Subcutaneous abdominal adipose tissue (tissue), 5 donors: Measurements from ENCODE around the gene RHAG.
"Not testable (repeated sequence)": the region's sequence is repeated elsewhere in the genome, so short reads cannot be mapped to it uniquely, and the experiment has no call there.

Experiments used
- H3K27ac ChIP-seq: one replicate; pipeline ENCODE4 v1.7.0; 2013; ENCODE audit warnings: low read depth, mild to moderate bottlenecking, inconsistent platforms, low read length, moderate library complexity
- H3K27me3 ChIP-seq, 5 donors: one replicate each; pipeline ENCODE4 v1.7.0; 2013; ENCODE audit warnings: low read length in 5 of 5, inconsistent platforms in 1 of 5; ENCODE audit not compliant: control insufficient read depth in 5 of 5, insufficient read depth in 4 of 5
- H3K36me3 ChIP-seq, 5 donors: one replicate each; pipeline ENCODE4 v1.7.0; 2013; ENCODE audit warnings: low read length in 5 of 5; ENCODE audit not compliant: control insufficient read depth in 5 of 5, insufficient read depth in 5 of 5
- H3K4me1 ChIP-seq, 5 donors: one replicate each; pipeline ENCODE4 v1.7.0; 2013; ENCODE audit warnings: low read length in 5 of 5, mild to moderate bottlenecking in 3 of 5, moderate library complexity in 1 of 5; ENCODE audit not compliant: control insufficient read depth in 5 of 5, insufficient read depth in 5 of 5
- H3K4me3 ChIP-seq, 5 donors: one replicate each; pipeline ENCODE4 v1.7.0; 2013; ENCODE audit warnings: low read length in 5 of 5, low read depth in 1 of 5
- H3K9ac ChIP-seq, 5 donors: one replicate each; pipeline ENCODE4 v1.7.0; 2013; ENCODE audit warnings: low read length in 5 of 5, mild to moderate bottlenecking in 4 of 5, moderate library complexity in 3 of 5
- H3K9me3 ChIP-seq, 5 donors: one replicate each; pipeline ENCODE4 v1.7.0; 2013; ENCODE audit warnings: low read length in 5 of 5; ENCODE audit not compliant: control insufficient read depth in 5 of 5
- donor health status: healthy.
- donor health status: healthy.
- donor health status: healthy.
- donor health status: healthy.
- donor health status: healthy.

The RHAG gene

DNA sequence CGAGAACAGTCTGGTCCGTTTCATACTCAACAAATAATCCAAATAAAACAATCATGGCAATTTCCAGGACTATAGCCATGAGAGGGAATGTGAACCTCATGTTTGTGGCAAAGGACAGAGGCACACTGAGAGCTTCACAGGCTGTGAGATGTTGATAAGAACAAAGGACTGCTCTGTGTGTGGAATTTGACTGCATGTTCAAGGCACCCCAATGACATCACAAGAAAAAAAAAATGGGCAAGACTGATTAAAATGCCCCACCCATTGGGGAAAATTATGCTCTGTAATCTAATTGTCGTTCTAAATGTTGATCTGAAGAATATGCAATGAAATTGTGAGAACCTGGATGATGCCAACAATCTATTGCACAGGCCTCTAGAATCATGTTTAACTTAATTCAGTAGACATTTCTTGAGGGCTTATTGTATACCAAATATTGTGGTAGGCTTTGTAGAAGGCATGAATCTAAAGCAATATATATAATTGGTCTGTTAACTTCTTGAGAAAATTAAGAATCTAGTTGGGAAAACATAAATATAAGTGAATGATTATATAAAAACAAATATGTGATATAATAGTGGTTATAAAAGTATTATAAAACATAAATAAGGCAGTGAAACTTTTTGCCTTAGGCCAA is at the start of gene RHAG:
RHAG (minus strand) TSS at position 127 of the 637 bp plus-strand sequence; CDS start at position 100, 27 bp downstream.
- H3K4me3 ChIP-seq = no peak within 1 kb of the TSS
- H3K4me1 ChIP-seq = no peaks in the 10 kb centered on the region
- H3K27me3 ChIP-seq = no peaks in the 10 kb centered on the region
- no peak within 1 kb of the TSS for H3K27ac ChIP-seq
- no peak within 1 kb of the TSS for H3K9ac ChIP-seq
- no peaks in the 10 kb centered on the region for H3K36me3 ChIP-seq
- no peaks in the 10 kb centered on the region for H3K9me3 ChIP-seq

DNA sequence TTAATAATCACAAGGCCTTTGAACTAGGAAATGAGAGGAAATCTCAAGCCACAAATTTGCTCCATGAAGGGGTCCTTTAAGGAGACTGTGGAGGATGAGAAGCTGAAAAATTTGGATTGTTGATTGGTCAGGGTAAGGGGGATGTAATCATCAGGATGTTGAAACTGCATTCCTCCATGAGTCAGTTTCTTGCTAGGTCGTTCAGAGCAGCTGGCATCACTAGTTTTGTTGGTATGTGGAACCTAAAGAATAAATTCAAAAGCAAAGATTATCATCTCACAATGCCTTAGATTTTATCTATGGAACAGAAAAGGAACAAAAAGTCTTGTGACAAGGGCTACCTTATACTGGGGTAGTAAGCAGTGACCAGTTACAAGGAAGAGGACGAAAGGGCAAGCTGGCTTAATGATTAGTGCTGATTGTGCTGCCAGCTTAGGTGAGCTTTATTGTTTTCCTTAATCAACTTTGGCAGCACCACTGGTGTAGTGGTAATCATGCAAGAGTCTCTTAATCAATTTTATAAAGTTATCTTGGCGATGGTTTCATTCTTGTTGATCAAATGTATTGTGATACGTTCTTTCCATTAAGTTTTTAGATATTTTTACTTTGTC is 40.1 kb upstream of the RHAG start:
- H3K9ac ChIP-seq = no peak overlapping the region
- H3K4me3 ChIP-seq = no peak overlapping the region
- peaks cover 0 to 3% (median 0%) of the 10 kb centered on the region in 5 donors for H3K9me3 ChIP-seq
- no peaks in the 10 kb centered on the region for H3K36me3 ChIP-seq
- peaks cover 0 to 4% (median 0%) of the 10 kb centered on the region in 5 donors for H3K4me1 ChIP-seq
- H3K27me3 ChIP-seq = no peaks in the 10 kb centered on the region
- no peak overlapping the region for H3K27ac ChIP-seq

DNA sequence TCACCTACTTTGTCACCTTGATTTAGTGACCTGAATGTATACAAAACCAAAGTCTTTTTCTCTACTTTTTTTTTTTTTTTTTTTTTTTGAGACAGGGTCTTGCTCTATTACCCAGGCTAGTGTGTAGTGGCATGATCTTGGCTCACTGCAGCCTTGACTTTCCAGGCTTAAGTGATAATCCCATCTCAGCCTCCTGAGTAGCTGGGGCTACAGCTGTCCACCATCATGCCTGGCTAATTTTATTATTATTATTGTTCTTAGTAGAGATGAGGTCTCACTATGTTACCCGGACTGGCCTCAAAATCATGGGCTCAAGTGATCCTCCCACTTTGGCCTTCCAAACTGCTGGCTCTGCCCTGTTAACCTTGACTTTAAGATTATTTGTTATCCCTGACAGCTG is 39.2 kb upstream of the RHAG start:
- peaks cover 0 to 4% (median 0%) of the 10 kb centered on the region in 5 donors for H3K9me3 ChIP-seq
- H3K36me3 ChIP-seq = no peaks in the 10 kb centered on the region
- H3K4me3 ChIP-seq = no peak overlapping the region
- no peak overlapping the region for H3K9ac ChIP-seq
- no peak overlapping the region for H3K27ac ChIP-seq
- peaks cover 0 to 4% (median 0%) of the 10 kb centered on the region in 5 donors for H3K4me1 ChIP-seq
- H3K27me3 ChIP-seq = no peaks in the 10 kb centered on the region

DNA sequence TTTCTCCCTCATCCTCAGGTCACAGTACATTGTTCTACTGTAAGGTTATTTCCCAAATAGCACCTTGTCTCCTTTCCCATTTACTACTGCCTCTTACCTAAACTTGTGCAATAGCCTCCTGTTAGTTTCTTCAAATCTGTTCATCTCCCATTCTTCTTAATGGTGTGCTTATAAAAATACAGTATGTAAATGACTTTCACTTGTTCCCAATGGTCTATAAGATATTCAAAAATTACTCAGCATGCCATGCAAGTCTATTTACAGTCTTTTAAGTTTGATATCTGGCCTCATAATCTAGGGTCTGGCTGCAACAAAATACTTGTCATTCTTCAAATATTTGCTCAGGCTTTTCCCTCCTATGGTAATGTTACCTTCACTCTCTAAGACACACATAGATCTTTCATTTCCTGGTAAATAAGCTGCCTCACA is 31.5 kb upstream of the RHAG start:
- Histone ChIP-seq H3K9ac (no peak overlapping the region), H3K9me3 (peaks cover 0 to 4% (median 0%) of the 10 kb centered on the region in 5 donors), H3K4me3 (no peak overlapping the region), H3K27me3 (no peaks in the 10 kb centered on the region), H3K36me3 (no peaks in the 10 kb centered on the region), H3K27ac (no peak overlapping the region), H3K4me1 (no peaks in the 10 kb centered on the region)

DNA sequence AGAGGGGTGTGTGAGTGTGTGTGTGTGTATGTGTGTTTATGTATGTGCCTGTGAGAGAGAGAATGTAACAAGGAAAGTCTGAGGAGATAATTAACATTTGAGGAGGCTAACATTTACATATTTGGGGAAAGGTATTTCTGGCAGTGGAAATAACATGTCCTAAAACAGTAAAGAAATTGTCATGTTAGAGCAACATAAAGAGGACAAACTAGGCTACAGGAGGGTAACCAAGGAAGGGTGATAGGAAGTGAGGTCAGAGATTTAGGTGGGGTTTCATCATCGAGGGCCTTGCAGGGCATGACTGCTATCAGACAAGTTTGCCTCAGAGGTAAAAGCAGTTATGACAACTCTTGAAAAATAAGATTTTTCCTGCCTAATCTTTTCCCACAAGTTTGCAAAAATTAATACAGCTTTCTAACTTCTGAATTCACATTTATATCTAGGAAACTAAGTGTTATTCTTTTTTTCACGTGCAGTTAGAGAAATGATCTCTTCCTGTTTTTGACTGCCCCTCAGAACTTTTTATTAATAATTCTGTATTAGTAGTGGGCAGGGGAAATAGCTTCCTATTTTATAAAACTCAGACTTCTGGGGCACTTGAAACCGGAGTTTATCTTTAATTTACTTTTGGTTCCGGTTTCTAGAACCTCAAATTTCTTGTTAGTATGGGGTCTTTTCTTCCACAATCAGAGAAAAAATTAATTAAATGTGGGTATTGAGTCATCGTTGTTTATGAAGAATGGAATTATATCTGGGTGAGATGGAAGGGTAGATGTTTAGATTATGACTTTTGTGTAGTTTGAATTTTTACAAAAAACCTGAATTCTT is 30.5 kb upstream of the RHAG start:
- peaks cover 0 to 4% (median 0%) of the 10 kb centered on the region in 5 donors for H3K9me3 ChIP-seq
- H3K27me3 ChIP-seq = no peaks in the 10 kb centered on the region
- no peak overlapping the region for H3K27ac ChIP-seq
- H3K4me1 ChIP-seq = no peaks in the 10 kb centered on the region
- H3K4me3 ChIP-seq = no peak overlapping the region
- no peak overlapping the region for H3K9ac ChIP-seq
- no peaks in the 10 kb centered on the region for H3K36me3 ChIP-seq

DNA sequence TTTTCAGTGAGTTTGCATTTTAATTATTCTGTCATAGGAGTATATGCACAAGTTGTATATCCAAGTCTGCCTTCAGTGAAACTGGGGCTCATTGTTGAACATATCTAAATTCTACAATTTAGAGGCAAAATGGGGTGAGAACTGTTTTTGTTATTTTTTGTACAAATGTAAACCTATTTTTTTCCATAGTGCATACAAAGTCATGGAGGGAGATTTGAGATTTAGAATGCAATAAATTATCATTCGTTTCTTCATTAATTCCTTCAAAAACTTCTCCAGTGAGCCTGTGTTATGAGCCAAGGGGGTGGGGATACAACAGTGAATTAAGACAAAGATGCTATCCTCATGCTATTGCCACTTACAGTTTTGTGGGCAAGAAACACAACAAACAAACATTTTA is 29.8 kb upstream of the RHAG start:
- H3K9me3 ChIP-seq = no peaks in the 10 kb centered on the region
- no peaks in the 10 kb centered on the region for H3K27me3 ChIP-seq
- no peak overlapping the region for H3K27ac ChIP-seq
- no peaks in the 10 kb centered on the region for H3K36me3 ChIP-seq
- no peaks in the 10 kb centered on the region for H3K4me1 ChIP-seq
- H3K9ac ChIP-seq = no peak overlapping the region
- H3K4me3 ChIP-seq = no peak overlapping the region

DNA sequence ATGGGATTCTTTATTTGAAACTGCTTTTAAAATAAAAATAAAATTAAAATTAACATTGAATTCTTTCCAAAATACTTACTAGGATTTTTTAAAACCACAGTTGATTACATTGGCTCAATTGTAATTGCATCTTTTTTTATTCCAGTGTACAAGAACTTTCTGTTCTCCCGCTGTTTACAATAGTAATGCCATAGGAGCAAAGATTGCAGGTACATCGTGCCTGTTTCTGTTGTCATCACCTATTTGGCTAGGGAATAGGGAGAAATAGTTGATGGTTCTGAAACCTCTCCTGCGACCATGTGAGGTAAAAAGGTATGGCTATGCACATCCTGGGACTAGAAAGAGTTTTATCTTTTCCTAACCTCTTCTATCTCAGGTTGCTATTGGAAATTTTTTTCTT is 28.2 kb upstream of the RHAG start:
- H3K36me3 ChIP-seq = no peaks in the 10 kb centered on the region
- H3K9ac ChIP-seq = no peak overlapping the region
- H3K27me3 ChIP-seq = no peaks in the 10 kb centered on the region
- no peaks in the 10 kb centered on the region for H3K9me3 ChIP-seq
- no peaks in the 10 kb centered on the region for H3K4me1 ChIP-seq
- H3K27ac ChIP-seq = no peak overlapping the region
- no peak overlapping the region for H3K4me3 ChIP-seq

DNA sequence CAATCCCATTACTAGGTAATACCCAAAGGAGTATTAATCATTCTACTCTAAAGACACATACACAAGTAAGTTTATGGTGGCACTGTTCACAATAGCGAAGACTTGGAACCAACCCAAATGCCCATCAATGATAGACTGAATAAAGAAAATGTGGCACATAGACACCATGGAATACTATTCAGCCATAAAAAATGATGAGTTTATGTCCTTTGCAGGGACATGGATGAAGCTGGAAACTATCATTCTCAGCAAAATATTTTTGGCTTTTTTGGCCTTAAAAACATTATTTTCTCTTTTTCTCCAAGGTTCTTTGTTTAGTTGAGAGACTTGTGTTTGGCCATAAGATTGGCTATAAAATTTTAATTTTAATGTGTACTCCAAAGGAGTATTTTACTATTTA is 27.4 kb upstream of the RHAG start:
- H3K36me3 ChIP-seq, H3K4me3 ChIP-seq, H3K9ac ChIP-seq, H3K4me1 ChIP-seq, H3K27me3 ChIP-seq, H3K27ac ChIP-seq, H3K9me3 ChIP-seq: not testable (repeated sequence)

DNA sequence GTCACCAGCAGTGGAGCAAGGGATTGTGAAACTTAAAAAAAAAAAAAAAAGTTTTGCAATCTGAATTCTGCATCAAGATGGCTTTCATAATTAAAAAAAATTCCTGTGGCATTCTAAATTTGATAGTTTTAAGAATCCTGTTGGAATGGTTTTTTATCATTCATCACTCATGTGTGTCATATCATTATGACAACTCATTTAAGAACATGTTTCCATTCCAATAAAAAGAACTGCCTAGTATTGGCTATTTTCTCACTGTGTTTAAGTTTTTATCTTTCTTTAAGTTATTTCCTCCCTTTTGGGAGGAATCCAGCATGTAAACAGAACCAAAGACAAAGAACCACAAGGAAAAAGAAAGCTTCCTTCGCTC is 26.2 kb upstream of the RHAG start:
- Histone ChIP-seq H3K36me3 (no peaks in the 10 kb centered on the region), H3K9ac (no peak overlapping the region), H3K4me3 (no peak overlapping the region), H3K9me3 (no peaks in the 10 kb centered on the region), H3K27me3 (no peaks in the 10 kb centered on the region), H3K4me1 (no peaks in the 10 kb centered on the region), H3K27ac (no peak overlapping the region)

DNA sequence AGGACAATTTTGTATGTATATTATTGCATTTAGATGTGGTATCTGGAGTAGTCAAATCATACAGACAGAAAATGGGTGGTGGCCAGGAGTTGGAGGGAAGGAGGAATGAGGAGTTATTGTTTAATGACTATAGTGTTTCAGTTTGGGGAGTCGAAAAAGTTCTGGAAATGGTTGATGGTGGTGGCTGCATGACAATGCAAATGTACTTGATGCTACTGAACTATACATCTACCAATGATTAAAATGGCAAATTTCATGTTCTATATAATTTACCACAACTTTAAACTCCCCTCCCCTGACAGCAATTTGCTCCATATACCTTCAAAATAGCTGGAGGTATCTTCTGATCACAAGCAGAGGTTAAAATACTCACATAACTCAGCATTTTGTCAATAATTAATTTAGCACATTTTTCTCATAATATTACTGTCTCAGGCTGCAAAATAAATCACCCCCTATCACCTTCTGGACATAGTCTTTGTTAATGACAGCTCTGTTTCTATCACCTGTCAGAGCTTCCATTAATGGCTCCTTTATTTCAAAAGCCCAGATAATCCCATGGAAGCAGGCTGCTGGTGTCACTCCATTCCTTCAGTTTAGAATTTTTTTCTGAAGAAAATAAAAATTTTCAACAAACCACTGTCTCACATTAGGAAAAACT is 25.7 kb upstream of the RHAG start:
- Histone ChIP-seq H3K36me3 (no peaks in the 10 kb centered on the region), H3K9ac (no peak overlapping the region), H3K27ac (no peak overlapping the region), H3K4me3 (no peak overlapping the region), H3K27me3 (no peaks in the 10 kb centered on the region), H3K4me1 (no peaks in the 10 kb centered on the region), H3K9me3 (no peaks in the 10 kb centered on the region)
